Epithelial cell of alveolus of lung (primary cell): ENCODE data around the gene SALL4. TPM values are rescaled to one million over a fixed set of nuclear protein-coding genes. Genes with fewer than 3 reads are reported as not detected.

ENCODE experiments used
- total RNA-seq: library from RNA; depleted of rRNA; stranded (reverse); fragments of >200 nt; gene quantifications from 2 replicates; pipeline ENCODE4 v1.2.1, GENCODE V29; 2015

Gene SALL4
- 3.2 and 3.4 TPM in 2 replicates for total RNA-seq

GRCh38 chr20:51802170-51802751 lies at the start of gene SALL4:
Gene SALL4 (minus strand): TSS chr20:51802521. CDS start chr20:51802408, 113 bp downstream.

GRCh38 chr20:51767867-51768758 lies 34.2 kb downstream of the SALL4 start, which contains the start of gene ATP9A:
Gene ATP9A (minus strand): TSS chr20:51768390. CDS start chr20:51768369, 21 bp downstream.

Other genes with a start within 250 kb of the SALL4 start
- gene ATP9A, start 34.1 kb downstream of the SALL4 start, total RNA-seq, result 2.0 and 22.1 TPM in 2 replicates